Stomach smooth muscle (tissue), 2 donors: ENCODE measurements around the gene EVA1C.
A peak's percentile ranks its signal among the peaks of the same experiment; 100 is the strongest.
"Not testable (repeated sequence)": the region's sequence is repeated elsewhere in the genome, so short reads cannot be mapped to it uniquely, and the experiment has no call there.

ENCODE experiments used
- H3K27ac ChIP-seq: one replicate; pipeline ENCODE4 v1.7.0; 2013; ENCODE audit warnings: mild to moderate bottlenecking, low read length, inconsistent platforms
- H3K27me3 ChIP-seq, 2 donors: one replicate each; pipeline ENCODE4 v1.7.0; 2013; ENCODE audit warnings: low read length in 2 of 2; ENCODE audit not compliant: insufficient read depth in 2 of 2, control insufficient read depth in 1 of 2
- H3K36me3 ChIP-seq, 2 donors: one replicate each; pipeline ENCODE4 v1.7.0; 2013; ENCODE audit warnings: low read length in 2 of 2; ENCODE audit not compliant: control insufficient read depth in 2 of 2, insufficient read depth in 2 of 2
- H3K4me1 ChIP-seq: one replicate; pipeline ENCODE4 v1.7.0; 2013; ENCODE audit warnings: low read length; ENCODE audit not compliant: control insufficient read depth, insufficient read depth
- H3K4me3 ChIP-seq, 2 donors: one replicate each; pipeline ENCODE4 v1.7.0; 2013; ENCODE audit warnings: low read length in 2 of 2
- H3K9ac ChIP-seq, 2 donors: one replicate each; pipeline ENCODE4 v1.7.0; 2013; ENCODE audit warnings: low read length in 2 of 2, mild to moderate bottlenecking in 1 of 2
- H3K9me3 ChIP-seq, 2 donors: one replicate each; pipeline ENCODE4 v1.7.0; 2013; ENCODE audit warnings: low read length in 2 of 2; ENCODE audit not compliant: control insufficient read depth in 2 of 2
- donor health status: healthy.
- donor health status: Pancreatic carcinoma.

EVA1C gene, protein sequence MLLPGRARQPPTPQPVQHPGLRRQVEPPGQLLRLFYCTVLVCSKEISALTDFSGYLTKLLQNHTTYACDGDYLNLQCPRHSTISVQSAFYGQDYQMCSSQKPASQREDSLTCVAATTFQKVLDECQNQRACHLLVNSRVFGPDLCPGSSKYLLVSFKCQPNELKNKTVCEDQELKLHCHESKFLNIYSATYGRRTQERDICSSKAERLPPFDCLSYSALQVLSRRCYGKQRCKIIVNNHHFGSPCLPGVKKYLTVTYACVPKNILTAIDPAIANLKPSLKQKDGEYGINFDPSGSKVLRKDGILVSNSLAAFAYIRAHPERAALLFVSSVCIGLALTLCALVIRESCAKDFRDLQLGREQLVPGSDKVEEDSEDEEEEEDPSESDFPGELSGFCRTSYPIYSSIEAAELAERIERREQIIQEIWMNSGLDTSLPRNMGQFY

DNA sequence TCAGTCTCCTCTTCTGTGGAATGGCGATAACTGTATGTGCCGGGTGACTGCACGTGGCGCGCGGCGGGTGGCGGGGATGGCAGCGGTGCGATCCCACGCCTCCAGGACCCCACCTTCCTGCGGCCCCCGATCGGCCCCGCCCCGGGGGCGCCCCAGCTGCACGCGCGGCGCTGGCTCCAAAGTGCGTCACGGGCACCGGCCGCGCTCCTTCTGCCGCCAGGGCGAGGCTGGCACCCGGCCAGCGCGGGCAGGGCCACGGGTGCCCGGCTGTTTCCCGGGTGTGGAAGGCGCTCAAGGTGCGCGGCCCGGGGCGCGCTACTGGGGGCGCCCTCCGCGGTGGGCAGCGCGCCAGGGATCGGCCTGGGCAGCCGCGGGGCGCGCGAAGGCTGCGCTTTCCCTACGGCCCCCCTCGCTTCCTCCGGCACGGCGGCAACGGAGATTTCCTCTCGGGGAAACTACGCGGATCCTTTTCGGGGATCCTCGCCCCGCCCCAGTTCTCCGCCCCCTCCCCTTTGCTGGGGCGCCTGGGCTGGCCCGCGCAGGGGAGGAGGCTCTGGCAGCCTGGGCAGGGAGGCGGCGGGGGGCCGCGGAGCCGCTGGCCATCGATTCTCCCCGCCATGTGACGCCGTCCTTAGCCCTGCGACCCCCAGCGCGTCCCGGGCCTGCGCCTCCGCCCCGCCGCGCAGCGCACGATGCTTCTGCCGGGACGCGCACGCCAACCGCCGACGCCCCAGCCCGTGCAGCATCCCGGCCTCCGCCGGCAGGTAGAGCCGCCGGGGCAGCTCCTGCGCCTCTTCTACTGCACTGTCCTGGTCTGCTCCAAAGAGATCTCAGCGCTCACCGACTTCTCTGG lies at the start of gene EVA1C:
Gene EVA1C, plus strand, starts transcription at position 545 of the 853 bp plus-strand sequence. Its CDS starts 148 bp downstream, at position 693.
- H3K27me3 ChIP-seq, result no peaks in the 10 kb centered on the region

DNA sequence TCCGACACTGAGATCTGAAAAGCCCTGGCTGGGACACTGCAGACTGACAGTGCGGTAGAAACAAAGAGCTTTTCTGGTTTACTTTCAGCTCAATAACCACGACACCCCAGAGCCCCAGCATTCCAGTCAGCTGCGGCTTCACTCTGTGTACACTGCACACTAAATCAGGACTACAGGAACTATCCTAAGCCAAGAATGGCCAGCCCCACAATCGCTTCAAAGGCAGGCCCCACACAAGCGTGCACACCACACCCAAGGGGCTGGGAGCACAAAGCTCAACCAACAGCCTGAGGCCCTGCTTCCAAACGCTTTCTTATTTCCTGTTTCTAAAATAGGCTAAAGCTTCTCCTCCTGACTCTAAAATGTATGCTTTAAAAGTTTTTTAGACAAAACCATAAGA lies 48.1 kb upstream of the EVA1C start:
- H3K36me3 ChIP-seq, result peaks cover 61 to 71% of the 10 kb centered on the region in 2 donors
- no peaks in the 10 kb centered on the region for H3K27me3 ChIP-seq
- no peaks in the 10 kb centered on the region for H3K9me3 ChIP-seq
- H3K27ac ChIP-seq, result no peak overlapping the region
- H3K4me1 ChIP-seq, result no peaks in the 10 kb centered on the region
- no peak overlapping the region for H3K9ac ChIP-seq
- H3K4me3 ChIP-seq, result no peak overlapping the region

More for the DNA sequence above, at the start of gene EVA1C:
- Histone ChIP-seq H3K9ac (peak within 1 kb of the TSS; percentile 97 to 99), H3K27ac (peak within 1 kb of the TSS; percentile 99), H3K36me3 (peaks cover 1 to 2% of the 10 kb centered on the region in 2 donors), H3K4me1 (peaks cover 31% of the 10 kb centered on the region), H3K9me3 (no peaks in the 10 kb centered on the region), H3K4me3 (peak within 1 kb of the TSS; percentile 96)

DNA sequence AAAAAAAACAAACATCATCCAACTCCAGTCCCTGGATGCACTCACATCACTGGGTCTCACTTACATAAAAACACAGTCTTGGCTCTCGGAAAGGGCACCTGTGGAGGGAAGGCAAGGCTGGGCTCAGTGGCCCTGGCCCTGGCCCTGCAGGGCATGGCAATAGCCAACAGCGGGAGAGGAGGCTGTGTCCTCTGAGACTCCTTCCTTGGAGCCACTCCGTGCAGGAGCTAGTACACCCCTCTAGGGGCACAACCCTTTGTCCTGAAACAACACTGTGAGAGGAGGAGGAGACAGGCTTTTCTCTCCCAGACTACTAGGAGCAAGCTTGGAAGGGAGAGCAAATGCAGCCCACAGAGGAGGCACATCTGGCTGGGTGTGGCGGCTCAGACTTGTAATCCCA lies 47.7 kb upstream of the EVA1C start:
- no peak overlapping the region for H3K9ac ChIP-seq
- no peak overlapping the region for H3K4me3 ChIP-seq
- H3K9me3 ChIP-seq, result no peaks in the 10 kb centered on the region
- H3K36me3 ChIP-seq, result peaks cover 59 to 68% of the 10 kb centered on the region in 2 donors
- H3K27me3 ChIP-seq, result no peaks in the 10 kb centered on the region
- H3K27ac ChIP-seq, result no peak overlapping the region
- H3K4me1 ChIP-seq, result no peaks in the 10 kb centered on the region

DNA sequence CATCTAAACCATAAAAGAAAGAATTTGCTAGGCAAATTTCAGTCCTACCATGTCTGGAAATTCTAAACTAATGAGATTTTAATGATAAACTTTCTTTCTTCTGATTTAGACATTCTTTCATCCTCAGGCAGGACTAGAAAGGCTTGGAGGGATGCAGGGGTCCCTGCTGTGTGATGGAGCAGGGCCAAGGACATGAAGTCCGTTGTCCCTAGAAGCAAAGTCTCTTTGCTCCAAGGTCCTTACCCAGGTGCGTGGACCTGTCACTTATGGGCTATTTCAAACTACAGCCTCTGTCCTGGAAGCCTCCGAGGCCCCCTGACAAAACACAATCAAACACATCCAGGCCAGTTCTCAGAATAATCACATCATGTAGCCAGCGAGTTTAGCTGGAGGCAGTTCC lies 46.3 kb upstream of the EVA1C start:
- Histone ChIP-seq H3K4me1 (no peaks in the 10 kb centered on the region), H3K27me3 (no peaks in the 10 kb centered on the region), H3K36me3 (peaks cover 54 to 60% of the 10 kb centered on the region in 2 donors), H3K27ac (no peak overlapping the region), H3K9ac (no peak overlapping the region), H3K9me3 (no peaks in the 10 kb centered on the region), H3K4me3 (no peak overlapping the region)

DNA sequence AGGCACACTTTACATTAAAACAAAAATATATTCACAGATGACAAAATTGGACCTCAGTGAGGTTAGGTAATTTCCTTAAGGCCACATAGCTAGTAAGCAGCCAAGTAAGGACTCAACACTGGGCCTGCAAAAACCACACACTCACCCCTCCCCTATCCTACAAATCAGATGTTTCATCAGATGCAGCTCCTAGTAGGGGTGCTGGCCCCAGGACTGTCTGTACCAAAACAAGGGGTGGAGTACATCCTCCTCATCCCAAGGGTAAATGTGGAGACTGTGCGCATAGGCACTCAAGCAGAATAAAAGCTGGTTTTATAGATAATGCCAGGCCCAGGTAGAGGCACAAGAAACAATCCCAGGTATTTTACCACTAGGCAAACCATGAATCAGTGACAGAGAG lies 45.3 kb upstream of the EVA1C start:
- Histone ChIP-seq H3K36me3 (peaks cover 50 to 57% of the 10 kb centered on the region in 2 donors), H3K9ac (no peak overlapping the region), H3K27me3 (no peaks in the 10 kb centered on the region), H3K9me3 (no peaks in the 10 kb centered on the region), H3K4me1 (peaks cover 1% of the 10 kb centered on the region), H3K27ac (no peak overlapping the region), H3K4me3 (no peak overlapping the region)

DNA sequence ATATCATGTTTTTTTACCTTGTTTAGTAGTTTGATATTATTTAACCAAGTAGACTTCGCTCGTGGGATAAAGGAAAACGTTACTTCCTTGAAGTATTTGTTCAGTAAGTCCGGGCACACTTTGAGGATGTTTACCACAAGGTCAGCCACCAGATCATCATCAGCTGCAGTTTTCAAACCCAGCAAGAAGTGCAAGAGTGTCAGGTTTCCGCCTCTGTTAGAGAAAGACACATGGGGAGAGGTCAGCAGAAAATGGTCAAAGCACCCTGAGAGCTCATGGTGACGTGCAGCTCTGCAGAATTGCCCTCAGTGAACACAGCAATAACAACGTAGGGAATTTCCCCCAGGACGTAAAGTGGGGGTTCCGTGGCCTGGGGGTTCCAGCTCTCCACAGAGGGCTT lies 44.1 kb upstream of the EVA1C start:
- H3K27ac ChIP-seq, result no peak overlapping the region
- H3K9ac ChIP-seq, result no peak overlapping the region
- H3K9me3 ChIP-seq, result no peaks in the 10 kb centered on the region
- peaks cover 3% of the 10 kb centered on the region for H3K4me1 ChIP-seq
- H3K36me3 ChIP-seq, result peaks cover 43 to 55% of the 10 kb centered on the region in 2 donors
- no peak overlapping the region for H3K4me3 ChIP-seq
- no peaks in the 10 kb centered on the region for H3K27me3 ChIP-seq

DNA sequence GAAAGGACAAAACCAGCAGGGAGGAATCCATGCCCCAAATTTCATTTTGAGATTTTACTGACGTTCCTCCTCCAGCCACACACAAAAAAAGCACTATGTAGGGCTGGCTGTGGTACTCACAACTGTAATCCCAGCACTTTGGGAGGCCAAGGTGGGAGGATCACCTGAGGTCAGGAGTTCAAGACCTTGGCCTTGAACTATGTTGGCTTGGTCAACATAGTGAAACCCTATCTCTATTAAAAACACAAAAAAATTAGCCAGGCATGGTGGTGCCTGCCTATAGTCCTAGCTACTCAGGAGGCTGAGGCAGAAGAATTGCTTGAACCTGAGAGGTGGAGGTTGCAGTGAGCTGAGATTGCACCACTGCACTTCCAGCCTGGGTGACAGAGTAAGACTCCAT lies 43.5 kb upstream of the EVA1C start:
- H3K27ac ChIP-seq, H3K9ac ChIP-seq, H3K9me3 ChIP-seq, H3K27me3 ChIP-seq, H3K4me1 ChIP-seq, H3K4me3 ChIP-seq: not testable (repeated sequence)
- H3K36me3 ChIP-seq, result peaks cover 43 to 55% of the 10 kb centered on the region in 2 donors

DNA sequence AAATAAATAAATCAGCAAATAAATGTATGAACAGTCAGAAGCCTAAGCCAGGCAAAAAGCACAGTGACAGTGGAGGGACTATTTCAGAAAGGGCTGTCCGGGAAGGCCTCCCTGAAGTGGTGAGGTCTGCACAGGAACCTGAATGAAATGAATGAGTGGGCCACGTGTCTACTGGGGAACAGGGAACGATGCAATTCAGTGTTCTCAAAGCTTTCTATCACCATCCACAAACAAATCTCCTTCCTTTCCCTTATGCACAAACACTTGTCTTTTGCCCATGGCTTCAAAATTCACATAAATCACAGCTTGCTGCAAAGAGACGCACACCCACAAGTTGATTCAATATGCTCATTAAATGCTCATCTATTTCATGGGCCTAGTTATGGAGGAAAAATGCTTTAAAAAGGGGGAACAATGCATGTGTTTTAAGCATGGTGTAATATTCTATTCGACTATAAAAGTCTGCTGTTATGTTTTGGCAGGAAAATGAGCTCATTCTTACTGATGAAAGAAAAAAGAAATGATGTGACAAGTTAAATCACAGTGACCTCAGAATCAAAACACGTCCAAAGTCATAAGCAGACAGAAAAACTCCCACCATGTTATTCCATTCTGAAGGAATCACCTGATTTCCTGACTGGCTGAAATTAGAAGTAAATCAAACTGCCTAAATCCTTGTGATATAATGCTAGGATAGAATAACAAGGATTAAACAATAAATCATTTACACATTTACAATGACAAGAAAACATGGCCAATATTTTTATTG lies 41.3 kb upstream of the EVA1C start:
- no peak overlapping the region for H3K27ac ChIP-seq
- no peaks in the 10 kb centered on the region for H3K27me3 ChIP-seq
- no peak overlapping the region for H3K9ac ChIP-seq
- no peak overlapping the region for H3K4me3 ChIP-seq
- H3K36me3 ChIP-seq, result peaks cover 35 to 48% of the 10 kb centered on the region in 2 donors
- no peaks in the 10 kb centered on the region for H3K9me3 ChIP-seq
- H3K4me1 ChIP-seq, result peaks cover 3% of the 10 kb centered on the region

DNA sequence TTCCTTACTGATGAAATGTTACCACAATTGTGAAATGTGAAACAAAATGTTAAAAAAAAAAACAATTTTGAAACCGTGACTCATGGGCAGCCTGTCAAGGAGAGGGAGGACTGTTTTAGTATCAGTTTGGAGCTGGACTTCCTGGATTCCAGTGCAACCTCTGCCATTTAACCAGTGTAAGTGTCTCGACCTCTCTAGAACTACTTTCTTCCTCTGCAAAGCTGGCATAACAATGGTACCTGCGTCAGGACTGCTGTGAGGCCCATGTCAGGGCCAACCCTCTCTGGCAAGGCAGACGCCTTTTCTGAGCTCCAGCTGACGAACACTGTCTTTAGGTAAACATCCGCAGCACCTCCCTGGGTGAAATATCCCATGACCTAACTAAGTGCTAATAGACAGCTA lies 40.6 kb upstream of the EVA1C start:
- Histone ChIP-seq H3K27ac (no peak overlapping the region), H3K4me3 (no peak overlapping the region), H3K9me3 (no peaks in the 10 kb centered on the region), H3K4me1 (peaks cover 3% of the 10 kb centered on the region), H3K27me3 (no peaks in the 10 kb centered on the region), H3K36me3 (peaks cover 29 to 42% of the 10 kb centered on the region in 2 donors), H3K9ac (no peak overlapping the region)

DNA sequence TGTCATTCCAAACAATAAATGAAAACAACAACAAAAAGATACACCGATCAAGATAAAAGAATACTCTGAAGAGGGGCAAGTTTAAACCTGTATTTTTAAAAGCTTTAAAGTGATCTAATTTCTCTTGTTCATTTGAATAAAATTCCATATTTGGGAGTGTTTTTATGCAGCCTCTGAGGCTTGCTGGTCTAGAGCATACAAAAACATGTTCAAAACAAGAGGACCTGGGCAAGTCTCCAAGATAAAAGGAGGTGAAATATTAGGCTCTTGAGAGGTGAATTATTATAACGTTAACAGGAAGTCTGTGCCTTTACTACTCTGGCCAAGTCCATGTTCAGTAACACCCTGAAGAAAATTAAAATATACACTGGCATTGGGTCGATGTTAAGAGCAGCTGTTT lies 39.8 kb upstream of the EVA1C start:
- Histone ChIP-seq H3K36me3 (peaks cover 27 to 34% of the 10 kb centered on the region in 2 donors), H3K27me3 (no peaks in the 10 kb centered on the region), H3K9me3 (no peaks in the 10 kb centered on the region), H3K4me1 (peaks cover 3% of the 10 kb centered on the region), H3K27ac (no peak overlapping the region), H3K4me3 (no peak overlapping the region), H3K9ac (no peak overlapping the region)
